Thyroid gland (tissue), 4 donors: ENCODE results near the gene EPHA5. TPM values are rescaled to one million over a fixed set of nuclear protein-coding genes. Genes with fewer than 3 reads are reported as not detected.

Source experiments
- DNase-seq, 2 donors: peaks; one replicate each; pipeline ENCODE4 v3.0.0-alpha.2; 2019
- H3K27ac ChIP-seq, 3 donors: fragments of 200-600 bp; sonication (generic); 1 replicate in 2 of 3; 2 replicates in 1 of 3; pipeline ENCODE4 v1.5.1; 2016 to 2019; ENCODE audit warnings: mild to moderate bottlenecking in 1 of 3, moderate library complexity in 1 of 3
- H3K27me3 ChIP-seq: fragments of 200-600 bp; sonication (generic); one replicate; pipeline ENCODE4 v1.5.1; 2019
- H3K36me3 ChIP-seq, 2 donors: fragments of 200-600 bp; sonication (generic); one replicate each; pipeline ENCODE4 v1.5.1; 2016 to 2019
- H3K4me1 ChIP-seq, 2 donors: fragments of 200-600 bp; sonication (generic); one replicate each; pipeline ENCODE4 v1.5.1; 2017 to 2019
- H3K4me3 ChIP-seq, 3 donors: fragments of 200-600 bp; sonication (generic); replicated peaks in 1 of 3; 1 replicate in 2 of 3; 2 replicates in 1 of 3; pipeline ENCODE4 v1.5.1; 2016; ENCODE audit warnings: mild to moderate bottlenecking in 1 of 3
- H3K9me3 ChIP-seq: fragments of 200-600 bp; sonication (generic); one replicate; pipeline ENCODE4 v1.5.1; 2017
- CTCF ChIP-seq, 6 experiments: fragments of 200-600 bp in 3 of 6; fragments of 450-650 bp in 3 of 6; sonication (generic) in 3 of 6; IDR thresholded peaks; one replicate each; pipeline ENCODE4 v1.5.1; 2016 to 2019; ENCODE audit warnings: antibody characterized with exemption in 6 of 6, mild to moderate bottlenecking in 2 of 6, inconsistent platforms in 1 of 6, moderate library complexity in 1 of 6
- POLR2A ChIP-seq, 2 donors: fragments of 450-650 bp; IDR thresholded peaks; one replicate each; pipeline ENCODE4 v1.6.1; 2017; ENCODE audit warnings: antibody characterized with exemption in 2 of 2, mild to moderate bottlenecking in 2 of 2, moderate library complexity in 1 of 2
- WGBS, 2 donors: methylation state at CpG; one replicate each; pipeline ENCODE4 v1.1.5; 2017; 5-methylcytosine and 5-hydroxymethylcytosine counted together
- intact Hi-C: fragments of 100-400 bp; cut with DNase I; formaldehyde crosslinking; loops from one replicate; pipeline ENCODE4 v1.15.1; 2023
- total RNA-seq, 4 donors: library from RNA; depleted of rRNA; stranded (reverse); fragments of >200 nt; gene quantifications; one replicate each; pipeline ENCODE4 v1.2.3, GENCODE V29; 2016

Gene EPHA5
- total RNA-seq, 4 donors from 2014 or later, result 1.5 to 5.4 (median 4.7) TPM

- intact Hi-C loops, result no loop called here
- Histone ChIP-seq H3K36me3 (no peaks in the 10 kb centered on the region), H3K4me3 (no peak overlapping the region), H3K4me1 (no peaks in the 10 kb centered on the region), H3K9me3 (no peaks in the 10 kb centered on the region), H3K27me3 (no peaks in the 10 kb centered on the region), H3K27ac (no peak overlapping the region)
- TF ChIP-seq CTCF (IDR thresholded peaks at IDR 0.05), result no peak
- no peak for TF ChIP-seq POLR2A (IDR thresholded peaks at IDR 0.05)
- DNase-seq, result no peak
Observed at GRCh38 chr4:65401083-65401482, 269.2 kb downstream of the EPHA5 start.

- Histone ChIP-seq H3K36me3 (no peaks in the 10 kb centered on the region), H3K4me1 (no peaks in the 10 kb centered on the region), H3K27me3 (no peaks in the 10 kb centered on the region), H3K9me3 (no peaks in the 10 kb centered on the region), H3K27ac (no peak overlapping the region), H3K4me3 (no peak overlapping the region)
- DNase-seq, result peak in 1 of 2 donors; percentile 8
- intact Hi-C loops, result no loop called here
- TF ChIP-seq CTCF (IDR thresholded peaks at IDR 0.05), result no peak
- TF ChIP-seq POLR2A (IDR thresholded peaks at IDR 0.05), result no peak
- WGBS, 2 donors, result 29 to 73% methylated on average over 4 of the region's 4 CpGs
Observed at GRCh38 chr4:65399084-65399483, 271.2 kb downstream of the EPHA5 start.

- intact Hi-C loops, result no loop called here
- Histone ChIP-seq H3K27me3 (no peaks in the 10 kb centered on the region), H3K36me3 (no peaks in the 10 kb centered on the region), H3K4me1 (no peaks in the 10 kb centered on the region), H3K27ac (no peak overlapping the region), H3K9me3 (no peaks in the 10 kb centered on the region), H3K4me3 (no peak overlapping the region)
- 61 to 74% methylated on average over 1 of the region's 1 CpG for WGBS, 2 donors
- no peak for DNase-seq
- TF ChIP-seq POLR2A (IDR thresholded peaks at IDR 0.05), result no peak
- no peak for TF ChIP-seq CTCF (IDR thresholded peaks at IDR 0.05)
Observed at GRCh38 chr4:65393078-65393477, 277.2 kb downstream of the EPHA5 start.

GRCh38 chr4:65392488-65392887 lies 277.8 kb downstream of the EPHA5 start:
- Histone ChIP-seq H3K27me3 (no peaks in the 10 kb centered on the region), H3K4me1 (no peaks in the 10 kb centered on the region), H3K36me3 (no peaks in the 10 kb centered on the region), H3K4me3 (no peak overlapping the region), H3K9me3 (no peaks in the 10 kb centered on the region), H3K27ac (no peak overlapping the region)
- DNase-seq, result no peak
- no peak for TF ChIP-seq POLR2A (IDR thresholded peaks at IDR 0.05)
- TF ChIP-seq CTCF (IDR thresholded peaks at IDR 0.05), result no peak
- intact Hi-C loops, result no loop called here
- 44 to 67% methylated on average over 2 of the region's 2 CpGs for WGBS, 2 donors

- 81 to 86% methylated on average over 2 of the region's 2 CpGs for WGBS, 2 donors
- Histone ChIP-seq H3K4me1 (no peaks in the 10 kb centered on the region), H3K36me3 (no peaks in the 10 kb centered on the region), H3K9me3 (no peaks in the 10 kb centered on the region), H3K27me3 (no peaks in the 10 kb centered on the region), H3K4me3 (no peak overlapping the region), H3K27ac (no peak overlapping the region)
- TF ChIP-seq POLR2A (IDR thresholded peaks at IDR 0.05) (no peak), CTCF (IDR thresholded peaks at IDR 0.05) (no peak)
- no peak for DNase-seq
- intact Hi-C loops, result no loop called here
Observed at GRCh38 chr4:65391814-65392213, 278.5 kb downstream of the EPHA5 start.
